Uterus (tissue), 4 donors: ENCODE measurements around the gene SH3TC1. TPM values are rescaled to one million over a fixed set of nuclear protein-coding genes. Genes with fewer than 3 reads are reported as not detected.

Experiments
- DNase-seq, 2 donors: peaks; one replicate each; pipeline ENCODE4 v3.0.0-alpha.2; 2019 to 2020
- H3K27ac ChIP-seq, 2 donors: fragments of 200-600 bp; sonication (generic); 1 replicate in 1 of 2; 2 replicates in 1 of 2; pipeline ENCODE4 v1.5.1; 2016 to 2018
- H3K27me3 ChIP-seq, 2 donors: fragments of 200-600 bp; sonication (generic); one replicate each; pipeline ENCODE4 v1.5.1; 2018 to 2019; ENCODE audit warnings: control low read depth in 1 of 2
- H3K36me3 ChIP-seq, 2 donors: fragments of 200-600 bp; sonication (generic); one replicate each; pipeline ENCODE4 v1.5.1; 2019; ENCODE audit warnings: control low read depth in 1 of 2
- H3K4me1 ChIP-seq, 2 donors: fragments of 200-600 bp; sonication (generic); one replicate each; pipeline ENCODE4 v1.5.1; 2018 to 2019; ENCODE audit warnings: control low read depth in 1 of 2
- H3K4me3 ChIP-seq, 2 donors: fragments of 200-600 bp; sonication (generic); 1 replicate in 1 of 2; 2 replicates in 1 of 2; pipeline ENCODE4 v1.5.1; 2018 to 2019; ENCODE audit warnings: mild to moderate bottlenecking in 1 of 2
- H3K9me3 ChIP-seq, 2 donors: fragments of 200-600 bp; sonication (generic); one replicate each; pipeline ENCODE4 v1.5.1; 2019; ENCODE audit warnings: control low read depth in 1 of 2
- POLR2A ChIP-seq, 2 donors: fragments of 450-650 bp; IDR thresholded peaks; one replicate each; pipeline ENCODE4 v1.6.1; 2016; ENCODE audit warnings: antibody characterized with exemption in 2 of 2, mild to moderate bottlenecking in 1 of 2, moderate library complexity in 1 of 2
- intact Hi-C: fragments of 100-400 bp; cut with DNase I; formaldehyde crosslinking; loops from one replicate; pipeline ENCODE4 v1.15.1; 2023; ENCODE audit warnings: low total_unique reads
- total RNA-seq, 4 donors: library from RNA; depleted of rRNA in 3 of 4; stranded (reverse); fragments of >200 nt in 3 of 4; gene quantifications; one replicate each; pipeline versions ENCODE4 v1.1.0 to v1.2.4, GENCODE V29; 2014 to 2023
- TF ChIP-seq, protein P1 (sequence below), 4 experiments: fragments of 200-600 bp in 2 of 4; fragments of 450-650 bp in 2 of 4; sonication (generic) in 2 of 4; IDR thresholded peaks; one replicate each; pipeline ENCODE4 v1.5.1; 2016 to 2019; ENCODE audit warnings: antibody characterized with exemption in 4 of 4, mild to moderate bottlenecking in 2 of 4, moderate library complexity in 1 of 4
- donor health status: DM: yes; HTN: yes; CAD: no.

Gene SH3TC1
- total RNA-seq, 4 donors from 2014 or later: 5.1 to 16.4 (median 11.3) TPM

DNA sequence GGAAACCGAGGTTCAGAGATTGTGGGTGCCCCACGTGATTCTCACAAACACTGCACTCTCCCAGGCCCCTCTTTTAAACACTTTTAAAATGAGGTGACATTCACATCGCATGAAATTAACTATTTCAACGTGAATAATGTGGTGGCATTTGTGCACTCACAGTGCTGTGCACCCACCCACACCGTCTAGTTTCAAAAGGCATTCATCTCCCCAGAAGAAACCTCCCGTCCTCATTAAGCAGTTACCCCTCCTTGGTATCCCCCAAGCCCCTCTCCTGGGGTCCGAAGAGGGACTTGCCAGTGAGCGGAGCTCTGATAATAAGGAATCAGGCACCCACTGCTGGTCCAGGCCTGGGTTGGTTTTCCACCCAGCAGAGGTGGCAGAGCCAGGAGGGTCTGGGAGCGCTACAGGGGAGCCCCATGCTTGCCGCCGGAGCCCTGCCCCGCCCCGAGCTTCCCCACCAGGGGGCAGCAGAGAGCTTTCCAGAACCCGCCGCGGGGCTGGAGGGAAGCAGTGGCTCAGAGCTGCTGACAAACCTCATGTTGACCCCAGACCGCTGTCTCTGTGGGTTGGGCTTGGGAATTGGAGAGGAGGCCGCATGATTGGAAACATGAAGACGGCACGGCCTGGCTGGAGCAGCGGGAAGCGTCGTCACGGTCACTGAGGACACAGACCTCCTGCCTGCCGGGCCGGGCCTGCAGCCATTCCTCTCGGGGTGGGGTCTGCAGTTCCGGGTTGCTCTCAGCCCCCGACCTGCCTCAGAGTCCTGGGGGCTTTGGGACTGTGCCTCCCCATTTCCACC lies 43.0 kb downstream of the SH3TC1 start:
- TF ChIP-seq, protein P1, sequence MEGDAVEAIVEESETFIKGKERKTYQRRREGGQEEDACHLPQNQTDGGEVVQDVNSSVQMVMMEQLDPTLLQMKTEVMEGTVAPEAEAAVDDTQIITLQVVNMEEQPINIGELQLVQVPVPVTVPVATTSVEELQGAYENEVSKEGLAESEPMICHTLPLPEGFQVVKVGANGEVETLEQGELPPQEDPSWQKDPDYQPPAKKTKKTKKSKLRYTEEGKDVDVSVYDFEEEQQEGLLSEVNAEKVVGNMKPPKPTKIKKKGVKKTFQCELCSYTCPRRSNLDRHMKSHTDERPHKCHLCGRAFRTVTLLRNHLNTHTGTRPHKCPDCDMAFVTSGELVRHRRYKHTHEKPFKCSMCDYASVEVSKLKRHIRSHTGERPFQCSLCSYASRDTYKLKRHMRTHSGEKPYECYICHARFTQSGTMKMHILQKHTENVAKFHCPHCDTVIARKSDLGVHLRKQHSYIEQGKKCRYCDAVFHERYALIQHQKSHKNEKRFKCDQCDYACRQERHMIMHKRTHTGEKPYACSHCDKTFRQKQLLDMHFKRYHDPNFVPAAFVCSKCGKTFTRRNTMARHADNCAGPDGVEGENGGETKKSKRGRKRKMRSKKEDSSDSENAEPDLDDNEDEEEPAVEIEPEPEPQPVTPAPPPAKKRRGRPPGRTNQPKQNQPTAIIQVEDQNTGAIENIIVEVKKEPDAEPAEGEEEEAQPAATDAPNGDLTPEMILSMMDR (IDR thresholded peaks at IDR 0.05): peak; percentile 92 to 99 (median 96)
- no peak for TF ChIP-seq POLR2A (IDR thresholded peaks at IDR 0.05)
- peaks cover 0 to 3% of the 10 kb centered on the region in 2 donors for H3K4me1 ChIP-seq
- intact Hi-C loops: loop anchor here (2.0 kb wide), 1 partner anchor 161 kb away; no protein-coding TSS in a partner anchor
- H3K27me3 ChIP-seq: no peaks in the 10 kb centered on the region
- H3K27ac ChIP-seq: peak overlapping the region; percentile 5 to 38
- DNase-seq: peak; percentile 87 to 91
- no peak overlapping the region for H3K4me3 ChIP-seq
- no peaks in the 10 kb centered on the region for H3K9me3 ChIP-seq
- H3K36me3 ChIP-seq: no peaks in the 10 kb centered on the region

DNA sequence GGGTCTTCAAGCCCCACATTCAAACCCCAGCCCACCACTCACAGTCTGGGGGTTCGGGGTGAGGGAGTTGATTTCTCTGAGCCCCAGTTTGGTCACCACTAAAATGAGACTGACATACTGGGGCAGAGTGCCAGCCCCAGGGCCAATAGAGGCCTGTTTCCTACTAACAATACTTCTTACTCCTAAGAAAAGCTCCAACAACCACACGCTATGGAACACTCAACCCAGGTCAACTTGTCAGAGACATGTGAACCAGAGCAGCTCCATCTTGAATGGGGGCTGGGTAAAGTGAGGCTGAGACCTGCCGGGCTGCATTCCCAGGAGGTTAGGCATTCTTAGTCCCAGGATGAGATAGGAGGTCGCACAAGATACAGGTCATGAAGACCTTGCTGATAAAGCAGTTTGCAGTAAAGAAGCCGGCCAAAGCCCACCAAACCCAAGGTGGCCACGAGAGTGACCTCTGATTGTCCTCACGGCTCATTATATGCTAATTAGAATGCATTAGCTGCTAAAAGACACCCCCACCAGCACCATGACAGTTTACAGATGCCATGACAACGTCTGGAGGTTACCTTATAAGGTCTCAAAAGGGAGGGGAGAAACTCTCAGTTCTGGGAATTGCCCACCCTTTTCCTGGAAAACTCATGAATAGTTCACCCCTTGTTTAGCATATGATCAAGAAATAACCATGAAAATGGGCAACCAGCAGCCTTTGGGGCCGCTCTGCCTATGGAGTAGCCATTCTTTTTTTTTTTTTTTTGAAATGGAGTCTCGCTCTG lies 43.9 kb downstream of the SH3TC1 start:
- H3K27me3 ChIP-seq: no peaks in the 10 kb centered on the region
- intact Hi-C loops: loop anchor here (2.0 kb wide), 1 partner anchor 160 kb away; no protein-coding TSS in a partner anchor
- DNase-seq: no peak
- peak overlapping the region; percentile 5 to 38 for H3K27ac ChIP-seq
- H3K9me3 ChIP-seq: no peaks in the 10 kb centered on the region
- peaks cover 0 to 3% of the 10 kb centered on the region in 2 donors for H3K4me1 ChIP-seq
- no peak for TF ChIP-seq POLR2A (IDR thresholded peaks at IDR 0.05)
- TF ChIP-seq, protein P1 (IDR thresholded peaks at IDR 0.05): no peak
- H3K4me3 ChIP-seq: no peak overlapping the region
- H3K36me3 ChIP-seq: no peaks in the 10 kb centered on the region

DNA sequence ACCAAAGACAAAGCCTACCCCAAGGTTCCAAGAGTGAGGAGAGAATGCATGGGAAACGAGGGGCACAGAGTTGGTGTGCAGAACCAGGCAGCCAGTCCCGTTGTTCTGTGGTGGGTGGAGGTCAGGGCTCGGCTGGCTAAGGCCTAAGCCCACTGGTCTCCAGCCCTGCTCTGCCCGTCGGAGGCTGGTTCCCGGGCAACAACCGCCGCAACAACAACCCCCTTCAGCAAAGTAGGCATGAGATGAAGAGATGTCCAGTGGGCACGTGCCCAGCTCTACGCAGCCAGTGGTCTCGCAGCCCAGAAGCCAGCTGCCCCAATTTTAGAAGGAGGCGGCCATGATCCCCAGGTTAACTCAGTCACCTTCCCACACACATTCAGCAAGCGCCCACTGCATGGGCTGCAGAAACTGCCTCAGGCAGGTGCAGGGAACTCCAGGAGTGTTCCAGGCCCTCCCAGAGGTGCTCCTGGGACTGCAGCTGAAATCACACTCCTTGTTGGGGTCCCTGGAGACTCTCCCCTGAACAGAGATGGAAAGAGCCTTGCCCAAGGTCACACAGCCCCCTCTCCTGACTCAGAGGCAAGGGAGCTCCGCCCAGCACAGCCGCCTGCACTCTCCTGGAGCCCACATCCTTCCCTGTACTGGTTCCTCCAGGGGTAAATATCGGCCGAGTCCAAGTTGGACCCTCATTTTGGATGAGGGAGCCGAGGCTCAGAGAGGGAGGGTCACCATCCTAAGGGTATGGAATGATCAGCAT lies 45.1 kb downstream of the SH3TC1 start:
- H3K27ac ChIP-seq: no peak overlapping the region
- intact Hi-C loops: no loop called here

DNA sequence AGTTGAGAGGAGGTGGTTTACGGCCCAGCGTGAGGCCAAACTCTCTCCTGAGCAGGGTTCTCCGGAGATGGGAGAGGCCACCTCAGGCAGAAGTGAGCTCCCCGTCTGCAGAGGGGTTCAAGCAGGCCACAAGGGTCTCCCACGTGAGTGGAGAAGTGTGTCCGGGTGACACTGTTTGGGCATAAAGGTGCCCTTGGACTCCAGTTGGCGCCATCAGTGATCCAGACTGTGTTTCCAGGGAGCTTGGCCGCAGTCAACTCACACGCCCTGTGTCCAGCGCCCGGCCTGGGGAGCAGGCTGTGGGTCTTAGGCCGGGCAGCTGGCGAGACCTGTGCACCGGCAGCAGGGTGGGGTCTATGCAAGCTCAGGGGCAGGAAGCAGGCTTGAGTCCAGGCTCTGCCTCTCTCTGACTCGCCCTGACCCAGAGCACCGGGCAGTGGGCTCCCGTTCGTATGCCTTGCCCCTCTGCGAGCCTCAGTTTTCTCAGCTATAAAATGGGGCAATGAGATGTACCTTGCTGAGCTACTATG lies 45.9 kb downstream of the SH3TC1 start:
- intact Hi-C loops: no loop called here

More for the DNA sequence above, 45.1 kb downstream of the SH3TC1 start:
- H3K36me3 ChIP-seq: no peaks in the 10 kb centered on the region
- TF ChIP-seq, protein P1 (IDR thresholded peaks at IDR 0.05): no peak
- no peak for TF ChIP-seq POLR2A (IDR thresholded peaks at IDR 0.05)
- no peak for DNase-seq
- H3K9me3 ChIP-seq: no peaks in the 10 kb centered on the region
- H3K4me1 ChIP-seq: peaks cover 0 to 3% of the 10 kb centered on the region in 2 donors
- H3K4me3 ChIP-seq: no peak overlapping the region
- no peaks in the 10 kb centered on the region for H3K27me3 ChIP-seq

More for the DNA sequence above, 45.9 kb downstream of the SH3TC1 start:
- Histone ChIP-seq H3K27me3 (no peaks in the 10 kb centered on the region), H3K27ac (no peak overlapping the region), H3K36me3 (no peaks in the 10 kb centered on the region), H3K9me3 (no peaks in the 10 kb centered on the region), H3K4me1 (peaks cover 0 to 3% of the 10 kb centered on the region in 2 donors), H3K4me3 (no peak overlapping the region)
- DNase-seq: no peak
- TF ChIP-seq, protein P1 (IDR thresholded peaks at IDR 0.05): no peak
- TF ChIP-seq POLR2A (IDR thresholded peaks at IDR 0.05): no peak
